Measurements from ENCODE around the gene ARMC10. TPM values are rescaled to one million over a fixed set of nuclear protein-coding genes. Genes with fewer than 3 reads are reported as not detected.
"Not testable (repeated sequence)": the region's sequence is repeated elsewhere in the genome, so short reads cannot be mapped to it uniquely, and the experiment has no call there.

Gene ARMC10
- total RNA-seq, 1 donor from 2014 or later: 28.8 TPM

DNA sequence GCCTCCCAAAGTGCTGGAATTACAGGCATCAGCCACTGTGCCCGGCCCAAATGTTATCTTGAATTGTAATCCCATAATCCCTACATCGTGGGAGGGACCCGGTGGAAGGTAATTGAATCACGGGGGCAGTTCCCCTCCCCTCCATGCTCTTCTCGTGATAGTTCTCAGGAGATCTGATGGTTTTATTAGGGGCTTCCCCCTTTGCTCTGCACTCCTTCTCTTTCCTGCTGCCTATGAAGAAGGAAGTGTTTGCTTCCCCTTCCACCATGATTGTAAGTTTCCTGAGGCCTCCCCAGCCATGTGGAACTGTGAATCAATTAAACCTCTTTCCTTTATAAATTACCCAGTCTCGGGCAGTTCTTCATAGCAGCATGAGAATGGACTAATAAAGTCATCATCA lies 3.3 kb downstream of the ARMC10 start:
- not testable (repeated sequence) for DNase-seq

DNA sequence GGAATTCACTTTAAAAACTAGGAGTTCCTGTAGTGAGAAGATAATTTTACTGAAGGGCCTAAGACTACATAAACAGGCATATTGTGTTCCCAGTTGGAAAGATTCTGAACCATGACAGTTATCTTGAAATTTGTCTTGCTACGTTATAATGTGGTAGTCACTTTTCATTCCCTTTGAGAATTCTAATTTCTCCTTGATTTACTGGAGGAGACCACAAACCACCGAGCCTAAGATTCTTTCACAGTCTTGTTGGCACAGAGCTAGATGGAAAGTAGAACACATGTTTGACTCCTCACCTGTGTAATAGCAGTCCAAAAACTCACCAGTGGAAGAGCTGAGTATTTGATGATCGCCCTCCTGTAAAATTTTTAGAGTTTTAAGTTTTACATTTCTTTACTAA lies 4.9 kb downstream of the ARMC10 start:
- DNase-seq: no peak

- DNase-seq: no peak
These were observed 6.0 kb downstream of the ARMC10 start for GRCh38 chr7:103080923-103081322.

DNA sequence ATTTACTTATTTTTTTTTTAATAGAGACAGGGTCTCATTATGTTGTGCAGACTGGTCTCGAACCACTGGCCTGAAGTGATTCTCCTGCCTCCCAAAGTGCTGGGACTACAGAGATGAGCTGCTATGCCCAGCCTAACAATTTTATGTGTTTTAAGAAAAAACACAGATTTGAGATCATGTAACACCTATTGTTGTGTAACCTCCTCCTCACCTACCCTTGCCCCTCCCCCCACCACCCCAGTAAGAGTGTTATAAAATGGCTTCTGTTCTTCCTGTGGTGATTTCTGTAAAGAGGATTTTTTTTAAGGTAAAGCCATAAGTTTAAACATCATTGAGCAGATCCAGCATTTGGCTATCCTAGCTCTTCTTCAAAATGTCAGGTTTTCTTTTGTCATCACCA lies 7.6 kb downstream of the ARMC10 start:
- DNase-seq: no peak

- no peak for DNase-seq
These were observed 8.3 kb downstream of the ARMC10 start for GRCh38 chr7:103083210-103083609.

DNA sequence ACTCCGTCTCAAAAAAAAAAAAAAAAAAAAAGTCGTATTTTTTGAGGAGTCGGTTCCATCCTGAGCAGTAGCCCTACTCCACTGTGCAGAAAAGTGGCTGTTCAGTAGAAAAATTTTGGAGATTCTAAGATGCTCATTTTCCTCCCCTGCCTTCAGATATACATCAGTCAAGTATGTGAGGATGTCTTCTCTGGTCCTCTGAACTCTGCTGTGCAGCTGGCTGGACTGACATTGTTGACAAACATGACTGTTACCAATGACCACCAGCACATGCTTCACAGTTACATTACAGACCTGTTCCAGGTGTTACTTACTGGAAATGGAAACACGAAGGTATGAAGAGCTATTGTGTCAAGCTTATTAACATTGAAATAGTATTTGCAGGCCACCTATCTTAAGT lies 17.4 kb downstream of the ARMC10 start:
- not testable (repeated sequence) for DNase-seq

GRCh38 chr7:103093429-103093828 lies 18.5 kb downstream of the ARMC10 start:
- no peak for DNase-seq

GRCh38 chr7:103094102-103094501 lies 19.2 kb downstream of the ARMC10 start:
- DNase-seq: no peak

DNA sequence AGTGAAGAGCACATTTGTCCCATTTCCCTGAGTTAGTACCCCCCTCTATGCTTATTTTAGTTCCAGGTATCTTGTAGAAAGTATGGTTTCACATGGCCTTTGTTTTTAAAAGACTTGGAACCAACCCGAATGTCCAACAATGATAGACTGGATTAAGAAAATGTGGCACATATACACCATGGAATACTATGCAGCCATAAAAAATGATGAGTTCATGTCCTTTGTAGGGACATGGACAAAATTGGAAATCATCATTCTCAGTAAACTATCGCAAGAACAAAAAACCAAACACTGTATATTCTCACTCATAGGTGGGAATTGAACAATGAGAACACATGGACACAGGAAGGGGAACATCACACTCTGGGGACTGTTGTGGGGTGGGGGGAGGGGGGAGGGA lies 20.6 kb downstream of the ARMC10 start:
- not testable (repeated sequence) for DNase-seq

- DNase-seq: no peak
These were observed 22.1 kb downstream of the ARMC10 start for GRCh38 chr7:103097041-103097440.

GRCh38 chr7:103100348-103100747 lies 25.4 kb downstream of the ARMC10 start:
- no peak for DNase-seq

DNA sequence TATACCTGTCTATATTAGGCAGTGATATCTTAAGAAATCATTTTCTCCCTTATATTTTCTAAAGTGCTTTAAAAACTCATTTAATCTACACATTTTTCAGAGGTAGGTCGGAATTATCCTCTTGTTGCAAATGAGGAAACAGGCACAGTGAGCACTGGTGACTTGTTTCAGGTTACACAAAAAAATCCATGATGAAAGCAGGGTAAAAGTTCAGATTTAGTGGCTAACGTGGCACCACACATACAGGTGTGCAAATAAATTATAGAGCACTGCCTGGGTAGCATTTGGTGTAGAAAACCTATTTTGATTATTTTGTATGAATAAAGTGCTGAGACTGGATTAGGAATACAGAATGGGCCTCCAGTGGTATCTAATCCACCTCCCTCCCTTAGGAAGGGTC lies 26.6 kb downstream of the ARMC10 start:
- DNase-seq: no peak

- DNase-seq: peak; percentile 7
These were observed 31.2 kb downstream of the ARMC10 start for GRCh38 chr7:103106005-103106702.

DNA sequence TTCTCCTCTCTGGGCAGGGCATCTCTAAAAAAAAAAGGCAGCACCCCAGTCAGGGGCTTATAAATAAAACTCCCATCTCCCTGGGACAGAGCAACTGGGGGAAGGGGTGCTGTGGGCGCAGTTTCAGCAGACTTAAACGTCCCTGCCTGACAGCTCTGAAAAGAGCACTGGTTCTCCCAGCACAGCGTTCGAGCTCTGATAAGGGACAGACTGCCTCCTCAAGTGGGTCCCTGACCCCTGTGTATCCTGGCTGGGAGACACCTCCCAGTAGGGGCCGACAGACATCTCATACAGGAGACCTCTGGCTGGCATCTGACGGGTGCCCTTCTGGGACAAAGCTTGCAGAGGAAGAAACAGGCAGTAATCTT lies 31.7 kb downstream of the ARMC10 start:
- DNase-seq: not testable (repeated sequence)

GRCh38 chr7:103113164-103113563 lies 38.2 kb downstream of the ARMC10 start:
- DNase-seq: no peak

DNA sequence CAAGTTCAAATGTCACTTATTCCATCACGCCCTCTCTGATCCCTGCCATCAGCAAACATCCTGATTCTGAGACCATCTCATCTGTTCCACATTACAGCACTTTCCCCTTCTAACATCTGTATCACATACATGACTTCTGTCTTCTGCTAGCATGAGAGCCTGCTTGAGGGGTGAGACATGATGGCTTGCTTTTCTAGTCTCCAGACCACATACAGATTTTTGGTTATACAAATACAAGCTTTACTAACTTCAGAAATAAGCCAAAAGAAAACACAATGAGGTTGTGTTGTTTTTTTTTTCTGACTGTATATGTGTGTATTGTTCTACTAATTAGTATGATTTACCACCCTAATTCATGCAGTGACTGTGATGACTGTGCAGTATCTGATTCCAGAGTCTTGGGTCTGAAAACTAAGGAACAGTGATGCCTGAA lies 39.7 kb downstream of the ARMC10 start:
- DNase-seq: no peak

- no peak for DNase-seq
These were observed 40.8 kb downstream of the ARMC10 start for GRCh38 chr7:103115771-103116170.

- no peak for DNase-seq
These were observed 41.6 kb downstream of the ARMC10 start for GRCh38 chr7:103116511-103116910.

- no peak for DNase-seq
These were observed 42.1 kb downstream of the ARMC10 start for GRCh38 chr7:103116991-103117390.

GRCh38 chr7:103117465-103117864 lies 42.5 kb downstream of the ARMC10 start:
- DNase-seq: no peak

DNA sequence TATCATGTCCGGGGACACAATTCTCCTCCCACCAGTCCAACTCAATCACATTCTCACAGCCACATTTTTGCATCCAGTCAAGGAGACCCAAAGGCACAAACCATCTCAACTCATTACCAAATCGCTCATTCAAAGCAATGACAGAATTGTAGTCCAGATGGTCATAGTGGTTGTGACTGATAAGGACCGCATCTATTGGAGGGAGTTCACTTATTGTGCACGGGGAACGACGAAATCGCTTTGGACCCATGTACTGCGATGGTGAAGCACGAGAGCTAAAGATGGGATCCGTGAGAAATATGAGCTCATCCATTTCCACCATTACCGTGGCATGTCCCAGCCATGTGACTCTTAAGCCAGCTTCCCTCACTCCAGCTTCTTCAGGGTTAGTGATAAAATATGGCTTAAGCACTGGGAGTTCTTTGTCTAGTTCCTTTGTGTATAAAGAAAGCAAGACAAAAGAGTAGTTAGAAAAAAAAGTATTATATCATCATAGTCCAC lies 44.9 kb downstream of the ARMC10 start:
- no peak for DNase-seq

DNA sequence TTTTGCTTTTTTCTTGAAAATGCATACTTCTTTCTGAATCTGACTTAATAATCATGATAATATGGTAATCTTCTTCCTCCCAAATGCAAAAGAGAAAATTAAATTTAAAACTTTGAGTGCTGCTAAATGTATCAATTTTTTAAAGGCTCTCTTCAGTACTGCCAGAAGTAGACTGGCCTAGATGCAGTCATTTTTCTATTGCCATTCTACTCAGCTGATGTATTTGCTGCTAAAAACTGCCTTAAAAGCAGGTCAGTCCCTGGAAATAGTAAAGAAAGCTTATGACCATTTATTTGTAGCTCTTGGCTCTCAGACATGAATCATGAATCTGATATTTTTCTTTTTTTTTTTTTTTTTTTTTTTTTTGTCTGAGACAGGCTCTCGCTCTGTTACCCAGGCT lies 45.4 kb downstream of the ARMC10 start:
- no peak for DNase-seq

DNA sequence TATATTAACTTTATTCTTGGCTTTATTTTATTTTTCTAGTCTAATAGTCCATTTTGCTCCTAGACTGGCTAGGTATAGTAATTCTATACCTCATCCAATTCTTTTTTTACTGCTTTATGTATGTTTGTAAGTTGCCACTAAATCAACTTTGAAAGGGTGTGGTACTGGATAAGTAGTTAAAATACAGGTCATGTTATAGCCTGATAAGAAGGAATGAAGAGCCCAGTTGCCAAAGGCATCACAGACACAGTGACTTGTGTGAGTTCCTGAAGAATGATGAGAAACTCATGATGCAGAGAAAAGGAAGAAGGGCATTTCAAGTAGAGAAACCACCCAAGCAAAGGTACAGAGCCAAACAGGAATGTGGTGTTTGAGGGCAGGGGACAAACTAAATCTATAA lies 46.7 kb downstream of the ARMC10 start:
- DNase-seq: no peak

DNA sequence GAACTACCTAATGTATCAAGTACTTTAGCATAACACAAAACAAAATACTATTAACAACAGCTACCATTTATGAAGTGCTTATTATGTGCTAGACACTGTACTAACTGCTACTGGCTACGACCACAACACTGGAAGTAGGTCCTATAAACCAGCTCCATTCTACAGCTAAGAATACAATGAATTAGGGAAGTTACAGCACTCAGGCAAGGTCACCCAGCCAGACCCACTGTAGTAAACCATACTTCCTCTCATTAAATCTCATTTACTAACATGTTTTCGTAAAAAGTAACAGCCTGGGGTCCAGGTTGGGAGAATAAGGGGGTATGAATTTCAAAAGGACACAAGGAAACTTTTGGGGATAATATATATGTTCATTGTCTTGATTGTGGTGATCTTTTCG lies 48.6 kb downstream of the ARMC10 start:
- no peak for DNase-seq

All from tongue (tissue), 2 donors.